Endothelial cell of umbilical vein (primary cell): ENCODE results near the gene RTP3. TPM values are rescaled to one million over a fixed set of nuclear protein-coding genes. Genes with fewer than 3 reads are reported as not detected.

ENCODE experiments used
- BruUV-seq: library from RNA; stranded (reverse); fragments of 400-500 nt; replicated peaks from 2 replicates; lab custom pipeline; 2021; lab: Mats Ljungman, UMichigan
- CTCF ChIA-PET: fragments of 300-600, 350-600 bp; sonication (Branson Sonifier 250); formaldehyde crosslinking; loops from one replicate; lab custom pipeline; 2021; ENCODE audit warnings: antibody characterized with exemption, inconsistent platforms; lab: Charles Lee
- POLR2A ChIA-PET: fragments of 300-600, 350-600 bp; sonication (Branson Sonifier 250); formaldehyde crosslinking; loops from one replicate; lab custom pipeline; 2021; ENCODE audit warnings: antibody characterized with exemption, inconsistent platforms; lab: Charles Lee
- DNase-seq: peaks from one replicate; pipeline ENCODE4 v3.0.0-alpha.2; 2011; ENCODE audit warnings: low read depth, low spot score
- FAIRE-seq: peaks from 2 replicates; lab custom pipeline; 2011; peaks lifted over from hg19 to GRCh38; lab: Jason Lieb, UNC
- H2AFZ ChIP-seq: 2 replicates; pipeline ENCODE4 v1.6.0; 2012; ENCODE audit warnings: low read depth, low read length, control low read depth, inconsistent platforms
- H3K27ac ChIP-seq: 2 replicates; pipeline ENCODE4 v1.5.1; 2011; ENCODE audit warnings: low read depth, mild to moderate bottlenecking, control low read depth, low read length, moderate library complexity; ENCODE audit not compliant: insufficient read depth
- H3K27me3 ChIP-seq, 2 experiments: 2 replicates each; pipeline versions ENCODE4 v1.6.0 to v1.6.1; 2011; ENCODE audit warnings: low read length in 2 of 2, mixed read lengths in 1 of 2; ENCODE audit not compliant: control insufficient read depth in 2 of 2, insufficient read depth in 2 of 2
- H3K36me3 ChIP-seq, 2 experiments: 2 replicates in 1 of 2; 3 replicates in 1 of 2; pipeline ENCODE4 v1.5.1; 2011; ENCODE audit warnings: low read length in 2 of 2, mild to moderate bottlenecking in 1 of 2, moderate library complexity in 1 of 2; ENCODE audit not compliant: control insufficient read depth in 2 of 2, insufficient read depth in 2 of 2; ENCODE audit errors: extremely low read depth in 1 of 2
- H3K4me1 ChIP-seq: 3 replicates; pipeline ENCODE4 v1.5.1; 2011; ENCODE audit warnings: mild to moderate bottlenecking, low read length; ENCODE audit not compliant: control insufficient read depth, insufficient read depth; ENCODE audit errors: extremely low read depth
- H3K4me2 ChIP-seq: 2 replicates; pipeline ENCODE4 v1.6.1; 2011; ENCODE audit warnings: low read length, control low read depth, mixed read lengths; ENCODE audit not compliant: insufficient read depth
- H3K4me3 ChIP-seq, 3 experiments: fragments of 200-600 bp in 1 of 3; sonication (generic), shearing (Covaris generic) in 1 of 3; replicated peaks in 1 of 3; 2 replicates each; pipeline ENCODE4 v1.5.1; 2011 to 2016; ENCODE audit warnings: control low read depth in 3 of 3, low read length in 3 of 3, mild to moderate bottlenecking in 2 of 3, inconsistent platforms in 1 of 3, low read depth in 1 of 3, moderate library complexity in 1 of 3; ENCODE audit not compliant: insufficient read depth in 1 of 3
- H3K79me2 ChIP-seq: 2 replicates; pipeline ENCODE4 v1.6.0; 2012; ENCODE audit warnings: low read length, inconsistent platforms; ENCODE audit not compliant: control insufficient read depth, insufficient read depth
- H3K9ac ChIP-seq: replicated peaks from 2 replicates; pipeline ENCODE3; 2011; ENCODE audit warnings: low read length, control low read depth; ENCODE audit not compliant: insufficient read depth; ENCODE audit errors: extremely low read depth
- H3K9me1 ChIP-seq: replicated peaks from 3 replicates; pipeline ENCODE4 v1.6.0; 2011; ENCODE audit warnings: mild to moderate bottlenecking, low read length; ENCODE audit not compliant: control insufficient read depth, insufficient read depth; ENCODE audit errors: extremely low read depth
- H3K9me3 ChIP-seq: replicated peaks from 2 replicates; pipeline ENCODE4 v1.5.1; 2012; ENCODE audit warnings: low read length, inconsistent platforms; ENCODE audit not compliant: control insufficient read depth, insufficient read depth
- H4K20me1 ChIP-seq: replicated peaks from 2 replicates; pipeline ENCODE3; 2011; ENCODE audit warnings: mild to moderate bottlenecking, low read length; ENCODE audit not compliant: control insufficient read depth, insufficient read depth; ENCODE audit errors: extremely low read depth
- CTCF ChIP-seq, 2 donors: IDR thresholded peaks; 1 replicate in 1 of 2; 2 replicates in 1 of 2; pipeline ENCODE4 v1.5.1; 2011; ENCODE audit warnings: low read length in 2 of 2, mild to moderate bottlenecking in 2 of 2, moderate library complexity in 2 of 2, control low read depth in 1 of 2, inconsistent platforms in 1 of 2, low read depth in 1 of 2; ENCODE audit not compliant: insufficient read depth in 1 of 2; ENCODE audit errors: extremely low read depth in 1 of 2
- EZH2 ChIP-seq: IDR thresholded peaks from 2 replicates; pipeline ENCODE4 v1.6.1; 2012; ENCODE audit warnings: borderline replicate concordance, low read depth, mild to moderate bottlenecking, moderate library complexity, low read length, inconsistent platforms; ENCODE audit not compliant: severe bottlenecking
- FOS ChIP-seq: IDR thresholded peaks from 2 replicates; pipeline ENCODE4 v1.6.1; 2011; ENCODE audit warnings: mild to moderate bottlenecking, low read length, moderate library complexity, borderline replicate concordance; ENCODE audit not compliant: insufficient read depth
- JUN ChIP-seq: IDR thresholded peaks from 2 replicates; pipeline ENCODE4 v1.6.1; 2011; ENCODE audit warnings: borderline replicate concordance, low read depth; ENCODE audit not compliant: insufficient read length, insufficient read depth
- MYC ChIP-seq: IDR thresholded peaks from one replicate; pipeline ENCODE4 v1.6.1; 2011; ENCODE audit warnings: mild to moderate bottlenecking, low read depth, low read length
- POLR2A ChIP-seq: IDR thresholded peaks from 2 replicates; pipeline ENCODE4 v1.6.1; 2012; ENCODE audit warnings: low read depth, mild to moderate bottlenecking, control low read depth, low read length
- POLR2AphosphoS5 ChIP-seq: IDR thresholded peaks from 2 replicates; pipeline ENCODE4 v1.6.1; 2012; ENCODE audit warnings: low read depth, mild to moderate bottlenecking, control low read depth, low read length, moderate library complexity; ENCODE audit not compliant: insufficient read depth
- dilution Hi-C: fragments of 300-500 bp; cut with MboI; formaldehyde crosslinking; loops from one replicate; pipeline ENCODE4 v1.15.0; 2019; ENCODE audit warnings: low sequenced_read_pairs; ENCODE audit not compliant: extremely low pct_ligation_motif_present
- intact Hi-C: fragments of 100-400 bp; cut with micrococcal nuclease; formaldehyde crosslinking; loops from one replicate; pipeline ENCODE4 v1.10.0; 2022
- polyA plus RNA-seq, 4 experiments: library from polyadenylated mRNA; depleted of rRNA in 3 of 4; stranded (reverse) in 3 of 4; unstranded in 1 of 4; fragments of >200 nt; gene quantifications; 2 replicates each; pipeline versions ENCODE4 v1.2.1 to v1.2.3, GENCODE V29; 2011 to 2012; ENCODE audit warnings: missing spikeins in 1 of 4
- total RNA-seq: library from RNA; stranded (reverse); gene quantifications from 2 replicates; pipeline ENCODE4 v1.2.3, GENCODE V29; 2021
- TF ChIP-seq, protein P1 (sequence below): IDR thresholded peaks from 2 replicates; pipeline ENCODE4 v1.6.1; 2011; ENCODE audit not compliant: insufficient read depth, insufficient read length

The RTP3 gene
- total and polyA plus RNA-seq, 2 donors (not counting 3 experiments of a cell fraction or from before 2014, with no cell fraction given): 0.06 TPM; not detected in 1

- Histone ChIP-seq H2AFZ (no peak overlapping the region), H3K4me2 (no peak overlapping the region), H3K4me1 (no peaks in the 10 kb centered on the region), H3K79me2 (no peaks in the 10 kb centered on the region), H3K9me1 (no peaks in the 10 kb centered on the region), H3K27me3 (peaks cover 0 to 2% of the 10 kb centered on the region in 2 experiments), H3K36me3 (no peaks in the 10 kb centered on the region), H3K4me3 (no peak overlapping the region), H3K27ac (no peak overlapping the region), H4K20me1 (no peaks in the 10 kb centered on the region), H3K9me3 (no peaks in the 10 kb centered on the region), H3K9ac (no peak overlapping the region)
- intact Hi-C loops: loop anchor here (10.0 kb wide), 1 partner anchor 412 kb away; no protein-coding TSS in a partner anchor
- CTCF ChIA-PET: interaction anchor here (1.0 to 1.4 kb wide), 3 partner anchors 33 to 156 kb away, joined by 4 to 5 read pairs (median 5); no protein-coding TSS in a partner anchor
- no peak for FAIRE-seq
- no peak for DNase-seq
- POLR2A ChIA-PET: no interaction called here
- no TSS peak for BruUV-seq
- TF ChIP-seq CTCF (IDR thresholded peaks at IDR 0.05; ENCODE audit: extremely low read depth in 1 of 2, insufficient read depth in 1 of 2, low read depth in 1 of 2, low read length in 2 of 2) (no peak), MYC (no peak), FOS (no peak), JUN (no peak), POLR2A (no peak), POLR2AphosphoS5 (no peak), EZH2 (no peak)
- TF ChIP-seq, protein P1, sequence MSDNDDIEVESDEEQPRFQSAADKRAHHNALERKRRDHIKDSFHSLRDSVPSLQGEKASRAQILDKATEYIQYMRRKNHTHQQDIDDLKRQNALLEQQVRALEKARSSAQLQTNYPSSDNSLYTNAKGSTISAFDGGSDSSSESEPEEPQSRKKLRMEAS: no peak
- dilution Hi-C loops: no loop called here
Observed at GRCh38 chr3:46482632-46483350, 15.0 kb upstream of the RTP3 start.
